ENCODE data around the gene ZFR2.

GRCh38 chr19:3771906-3772455, 96.9 kb downstream of the ZFR2 start, which contains the start of gene RAX2:
- TF ChIP-seq, protein P1, sequence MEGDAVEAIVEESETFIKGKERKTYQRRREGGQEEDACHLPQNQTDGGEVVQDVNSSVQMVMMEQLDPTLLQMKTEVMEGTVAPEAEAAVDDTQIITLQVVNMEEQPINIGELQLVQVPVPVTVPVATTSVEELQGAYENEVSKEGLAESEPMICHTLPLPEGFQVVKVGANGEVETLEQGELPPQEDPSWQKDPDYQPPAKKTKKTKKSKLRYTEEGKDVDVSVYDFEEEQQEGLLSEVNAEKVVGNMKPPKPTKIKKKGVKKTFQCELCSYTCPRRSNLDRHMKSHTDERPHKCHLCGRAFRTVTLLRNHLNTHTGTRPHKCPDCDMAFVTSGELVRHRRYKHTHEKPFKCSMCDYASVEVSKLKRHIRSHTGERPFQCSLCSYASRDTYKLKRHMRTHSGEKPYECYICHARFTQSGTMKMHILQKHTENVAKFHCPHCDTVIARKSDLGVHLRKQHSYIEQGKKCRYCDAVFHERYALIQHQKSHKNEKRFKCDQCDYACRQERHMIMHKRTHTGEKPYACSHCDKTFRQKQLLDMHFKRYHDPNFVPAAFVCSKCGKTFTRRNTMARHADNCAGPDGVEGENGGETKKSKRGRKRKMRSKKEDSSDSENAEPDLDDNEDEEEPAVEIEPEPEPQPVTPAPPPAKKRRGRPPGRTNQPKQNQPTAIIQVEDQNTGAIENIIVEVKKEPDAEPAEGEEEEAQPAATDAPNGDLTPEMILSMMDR (IDR thresholded peaks at IDR 0.05), result no peak
- no peak for TF ChIP-seq POLR2A (IDR thresholded peaks at IDR 0.05)
- no peak for TF ChIP-seq EP300 (IDR thresholded peaks at IDR 0.05)

Data from tibial nerve (tissue), 4 donors.